ENCODE measurements around the gene ERAP2.

The ERAP2 gene

GRCh38 chr5:96966801-96967200, 90.5 kb downstream of the ERAP2 start:
- DNase-seq: no peak

- DNase-seq: no peak
Measured at GRCh38 chr5:96967400-96967799, 91.1 kb downstream of the ERAP2 start.

DNA sequence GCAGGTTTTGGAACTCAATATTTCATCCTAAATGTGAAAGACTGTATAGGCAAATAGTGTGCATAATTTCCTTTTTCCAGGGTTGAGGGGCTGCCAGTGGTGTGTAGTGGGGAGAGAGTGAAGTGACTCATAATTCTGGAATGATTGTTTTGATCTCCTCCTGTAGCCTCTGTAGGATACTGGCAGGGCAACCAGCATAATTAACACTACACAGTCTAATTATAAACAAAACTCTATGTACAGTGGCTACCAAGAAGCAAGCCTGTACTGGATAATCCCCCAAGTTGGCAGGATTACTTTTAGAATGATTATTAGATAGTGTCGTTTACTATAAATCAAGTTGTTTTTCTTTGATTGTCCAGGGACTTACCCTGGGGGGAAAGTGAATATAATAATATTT, 91.8 kb downstream of the ERAP2 start:
- no peak for DNase-seq

DNA sequence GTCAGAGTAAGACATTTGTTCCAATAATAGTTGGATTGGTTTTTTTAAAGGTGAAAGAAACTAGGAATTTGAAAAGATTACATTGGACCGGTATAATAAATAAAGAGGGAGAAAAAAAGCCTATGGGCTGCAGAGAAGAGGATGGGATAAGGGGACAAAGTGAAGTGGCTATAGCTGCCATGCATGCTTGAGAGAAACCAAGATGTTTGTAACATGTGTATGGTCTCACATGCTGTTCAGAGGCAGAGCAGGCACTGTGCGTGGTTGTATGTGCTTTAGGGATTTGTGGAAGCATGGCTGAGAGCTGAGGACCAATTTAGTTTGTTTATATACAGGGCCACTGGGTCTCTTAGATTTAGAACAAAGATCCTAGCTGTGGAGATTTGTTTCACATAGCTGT, 92.3 kb downstream of the ERAP2 start:
- no peak for DNase-seq
